ENCODE results near the gene CCR6. TPM values are rescaled to one million over a fixed set of nuclear protein-coding genes. Genes with fewer than 3 reads are reported as not detected.

Gene CCR6
- polyA plus RNA-seq, 2 of the 4 experiments (the other 2 are of a cell fraction) = 0.01 TPM; not detected in 1

GRCh38 chr6:167095888-167096287, 27.0 kb upstream of the CCR6 start:
- H3K9me3 ChIP-seq = no peaks in the 10 kb centered on the region
- CTCF ChIA-PET = no interaction called here
- DNase-seq (ENCODE audit: low read depth in 1 of 2, low spot score in 1 of 2) (no peak), ATAC-seq (no peak), FAIRE-seq (no peak)
- POLR2A ChIA-PET = no interaction called here
- no peak overlapping the region for H3K4me2 ChIP-seq
- no CpG with 5 or more reads among the region's 2 CpGs for WGBS (ENCODE audit: missing lambda C conversion rate)
- no peaks in the 10 kb centered on the region for H3K4me1 ChIP-seq
- no peak overlapping the region for H3K4me3 ChIP-seq
- TF ChIP-seq SREBF2 (IDR thresholded peaks at IDR 0.05) (no peak), RAD21 (conservative IDR thresholded peaks at IDR 0.05 in 1 of 2, IDR thresholded peaks at IDR 0.05 in 1 of 2) (no peak), CTCF (IDR thresholded peaks at IDR 0.05) (no peak)
- TF ChIP-seq, protein P1, sequence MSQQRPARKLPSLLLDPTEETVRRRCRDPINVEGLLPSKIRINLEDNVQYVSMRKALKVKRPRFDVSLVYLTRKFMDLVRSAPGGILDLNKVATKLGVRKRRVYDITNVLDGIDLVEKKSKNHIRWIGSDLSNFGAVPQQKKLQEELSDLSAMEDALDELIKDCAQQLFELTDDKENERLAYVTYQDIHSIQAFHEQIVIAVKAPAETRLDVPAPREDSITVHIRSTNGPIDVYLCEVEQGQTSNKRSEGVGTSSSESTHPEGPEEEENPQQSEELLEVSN (IDR thresholded peaks at IDR 0.05; ENCODE audit: borderline replicate concordance, low read depth) = no peak
- H3K27ac ChIP-seq = no peak overlapping the region

DNA sequence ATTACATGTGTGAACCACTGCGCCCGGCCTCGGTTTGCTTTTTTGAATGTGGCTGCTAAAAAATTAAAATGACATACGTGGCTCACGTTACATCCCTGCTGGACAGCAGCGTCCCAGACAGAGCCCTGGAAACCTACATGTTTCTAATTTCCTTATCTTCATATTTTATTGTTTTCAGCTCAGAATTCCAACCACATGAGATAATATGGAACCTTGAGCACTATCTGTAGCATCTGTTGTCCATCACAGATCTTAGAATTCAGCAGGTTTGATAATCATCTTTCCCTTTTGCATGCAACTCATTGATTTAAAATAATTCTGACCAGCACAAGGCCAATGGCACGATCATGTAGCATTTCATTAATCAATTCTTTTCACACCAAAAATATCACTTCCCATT, 25.9 kb upstream of the CCR6 start:
- no peaks in the 10 kb centered on the region for H3K9me3 ChIP-seq
- H3K27ac ChIP-seq = no peak overlapping the region
- H3K4me2 ChIP-seq = no peak overlapping the region
- 70% methylated on average over 7 of the region's 7 CpGs for WGBS (ENCODE audit: missing lambda C conversion rate)
- TF ChIP-seq RARB (CRISPR knock-in tag; IDR thresholded peaks at IDR 0.05) = no peak
- no peak for FAIRE-seq
- ATAC-seq = no peak
- CTCF ChIA-PET = no interaction called here
- no peak overlapping the region for H3K4me3 ChIP-seq
- POLR2A ChIA-PET = no interaction called here
- no peaks in the 10 kb centered on the region for H3K4me1 ChIP-seq
- no peak for DNase-seq (ENCODE audit: low read depth in 1 of 2, low spot score in 1 of 2)

- DNase-seq (ENCODE audit: low read depth in 1 of 2, low spot score in 1 of 2) (no peak), FAIRE-seq (no peak), ATAC-seq (no peak)
- TF ChIP-seq ZFP36 (IDR thresholded peaks at IDR 0.05; ENCODE audit: borderline replicate concordance, partially characterized antibody) = no peak
- TF ChIP-seq MAFK (IDR thresholded peaks at IDR 0.05; ENCODE audit: partially characterized antibody) = no peak
- no peak for TF ChIP-seq PHF8 (IDR thresholded peaks at IDR 0.05; ENCODE audit: borderline replicate concordance, low read depth)
- TF ChIP-seq RNF2 (IDR thresholded peaks at IDR 0.05; ENCODE audit: borderline replicate concordance, low read depth) = no peak
- no peak for TF ChIP-seq TP53 (CRISPR knock-in tag; IDR thresholded peaks at IDR 0.05)
- TF ChIP-seq HOXB5 (CRISPR knock-in tag; IDR thresholded peaks at IDR 0.05) = no peak
- no peak for TF ChIP-seq CBX8 (IDR thresholded peaks at IDR 0.05)
- no peak for TF ChIP-seq MYC (IDR thresholded peaks at IDR 0.05; ENCODE audit: borderline replicate concordance, low read length)
- no peak for TF ChIP-seq FOSB (CRISPR knock-in tag; IDR thresholded peaks at IDR 0.05)
- TF ChIP-seq JUN (IDR thresholded peaks at IDR 0.05) = no peak
- no peak for TF ChIP-seq FOSL2 (IDR thresholded peaks at IDR 0.05)
- no peak for TF ChIP-seq FOSL2 (CRISPR knock-in tag; IDR thresholded peaks at IDR 0.05)
- TF ChIP-seq, protein P2, sequence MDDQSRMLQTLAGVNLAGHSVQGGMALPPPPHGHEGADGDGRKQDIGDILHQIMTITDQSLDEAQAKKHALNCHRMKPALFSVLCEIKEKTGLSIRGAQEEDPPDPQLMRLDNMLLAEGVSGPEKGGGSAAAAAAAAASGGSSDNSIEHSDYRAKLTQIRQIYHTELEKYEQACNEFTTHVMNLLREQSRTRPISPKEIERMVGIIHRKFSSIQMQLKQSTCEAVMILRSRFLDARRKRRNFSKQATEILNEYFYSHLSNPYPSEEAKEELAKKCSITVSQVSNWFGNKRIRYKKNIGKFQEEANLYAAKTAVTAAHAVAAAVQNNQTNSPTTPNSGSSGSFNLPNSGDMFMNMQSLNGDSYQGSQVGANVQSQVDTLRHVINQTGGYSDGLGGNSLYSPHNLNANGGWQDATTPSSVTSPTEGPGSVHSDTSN (IDR thresholded peaks at IDR 0.05) = no peak
- no peaks in the 10 kb centered on the region for H3K9me3 ChIP-seq
- no peak overlapping the region for H3K27ac ChIP-seq
- H3K4me1 ChIP-seq = no peaks in the 10 kb centered on the region
- H3K4me2 ChIP-seq = no peak overlapping the region
- 86% methylated on average over 11 of the region's 23 CpGs for WGBS (ENCODE audit: missing lambda C conversion rate)
- ChIA-PET CTCF (no interaction called here), POLR2A (no interaction called here)
- H3K4me3 ChIP-seq = no peak overlapping the region
Observed at GRCh38 chr6:167097770-167098169, 25.1 kb upstream of the CCR6 start.

- ATAC-seq (no peak), DNase-seq (ENCODE audit: low read depth in 1 of 2, low spot score in 1 of 2) (no peak), FAIRE-seq (no peak)
- ChIA-PET CTCF (no interaction called here), POLR2A (no interaction called here)
- H3K4me1 ChIP-seq = no peaks in the 10 kb centered on the region
- H3K4me2 ChIP-seq = no peak overlapping the region
- TF ChIP-seq ELK1 (IDR thresholded peaks at IDR 0.05; ENCODE audit: low read depth, low read length) = no peak
- no peak for TF ChIP-seq ZSCAN20 (CRISPR knock-in tag; IDR thresholded peaks at IDR 0.05)
- 67% methylated on average over 3 of the region's 4 CpGs for WGBS (ENCODE audit: missing lambda C conversion rate)
- no peaks in the 10 kb centered on the region for H3K9me3 ChIP-seq
- H3K27ac ChIP-seq = no peak overlapping the region
- no peak overlapping the region for H3K4me3 ChIP-seq
Observed at GRCh38 chr6:167098825-167099225, 24.1 kb upstream of the CCR6 start.
